Right lobe of liver (tissue), 4 donors: Measurements from ENCODE around the gene COL25A1.

ENCODE experiments used
- CTCF ChIP-seq, 4 donors: fragments of 200-600 bp in 3 of 4; fragments of 450-650 bp in 1 of 4; IDR thresholded peaks; one replicate each; pipeline versions ENCODE4 v1.5.1 to v1.8.0; 2016 to 2022; ENCODE audit warnings: antibody characterized with exemption in 4 of 4, mild to moderate bottlenecking in 2 of 4
- POLR2A ChIP-seq: fragments of 450-650 bp; IDR thresholded peaks from one replicate; pipeline ENCODE4 v1.6.1; 2017; ENCODE audit warnings: antibody characterized with exemption, mild to moderate bottlenecking
- donor health status: DM: no; HTN: no; CAD: no.
- donor health status: DM: no; HTN: no; CAD: no.
- donor health status: DM: no; HTN: yes; CAD: no.

- TF ChIP-seq CTCF (IDR thresholded peaks at IDR 0.05) = no peak
- no peak for TF ChIP-seq POLR2A
Observed at GRCh38 chr4:108937066-108937465, 365.4 kb downstream of the COL25A1 start.
